HG03520 (cell line): ENCODE results near the gene SERHL2.
"Not testable (repeated sequence)": the region's sequence is repeated elsewhere in the genome, so short reads cannot be mapped to it uniquely, and the experiment has no call there.

Experiments used
- ATAC-seq: cut with Tn5 transposase; IDR thresholded peaks from one replicate; pipeline ENCODE4 v1.9.1; 2021; ENCODE audit warnings: mild to moderate bottlenecking, moderate library complexity; ENCODE audit not compliant: unreplicated experiment

Gene SERHL2

DNA sequence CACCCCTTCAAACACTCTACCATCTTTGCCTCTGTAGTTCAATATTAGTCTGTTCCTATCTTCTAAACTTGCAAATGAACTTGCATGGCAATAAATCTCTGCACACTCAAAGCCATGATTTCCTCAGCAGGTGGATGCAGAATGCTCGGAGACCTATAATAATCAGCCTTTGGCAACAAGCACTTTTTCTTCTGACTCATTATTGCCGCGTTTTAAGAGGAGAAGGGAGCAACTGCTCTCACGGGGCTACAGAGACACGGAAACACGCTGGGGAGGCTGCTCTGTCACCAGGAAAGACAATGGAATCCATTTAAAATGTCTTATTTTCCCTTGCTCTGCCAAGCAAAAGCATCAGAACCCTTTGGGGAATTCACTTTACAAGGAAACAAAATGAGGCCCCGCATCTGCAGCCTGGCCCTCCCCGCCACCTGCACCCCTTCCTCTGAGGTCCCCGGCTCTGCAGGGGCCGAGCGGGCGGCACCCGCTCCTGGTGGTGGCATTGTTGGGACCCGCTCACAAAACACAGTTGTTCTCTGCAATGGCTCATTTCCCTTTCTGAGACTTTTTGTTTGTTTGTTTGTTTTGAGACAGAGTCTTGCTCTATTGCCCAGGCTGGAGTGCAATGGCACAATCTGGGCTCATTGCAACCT, 18.5 kb upstream of the SERHL2 start:
- ATAC-seq = not testable (repeated sequence)

DNA sequence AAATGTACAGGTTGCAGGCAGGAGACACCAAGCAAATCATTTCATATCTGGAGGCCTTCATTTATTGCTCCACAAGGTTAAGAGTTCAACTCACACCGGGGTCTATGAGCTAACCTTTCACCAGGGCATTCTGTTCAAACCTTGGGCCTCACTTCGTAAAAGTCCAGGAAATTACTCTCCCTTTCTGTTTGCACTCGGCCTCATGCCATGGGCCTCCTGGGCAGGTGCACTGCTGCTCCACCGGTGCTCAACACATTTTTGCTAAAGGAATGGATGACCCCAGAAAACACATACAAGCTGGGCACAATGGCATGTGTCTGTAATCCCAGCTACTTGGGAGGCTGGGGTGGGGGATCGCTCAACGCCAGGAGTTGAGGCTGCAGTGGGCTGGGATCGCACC, 17.6 kb upstream of the SERHL2 start:
- no peak for ATAC-seq

DNA sequence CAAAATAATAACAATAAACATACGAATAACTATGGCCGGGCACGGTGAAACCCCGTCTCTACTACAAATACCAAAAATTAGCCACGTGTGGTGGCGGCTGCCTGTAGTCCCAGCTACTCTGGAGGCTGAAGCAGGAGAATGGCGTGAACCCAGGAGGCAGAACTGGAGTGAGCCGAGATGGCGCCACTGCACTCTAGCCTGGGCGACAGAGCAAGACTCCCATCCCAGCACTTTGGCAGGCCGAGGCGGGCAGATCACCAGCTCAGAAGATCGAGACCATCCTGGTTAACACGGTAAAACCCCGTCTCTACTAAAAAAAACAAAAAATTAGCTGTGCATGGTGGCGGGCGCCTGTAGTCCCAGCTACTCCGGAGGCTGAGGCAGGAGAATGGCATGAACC, 17.1 kb upstream of the SERHL2 start:
- not testable (repeated sequence) for ATAC-seq

DNA sequence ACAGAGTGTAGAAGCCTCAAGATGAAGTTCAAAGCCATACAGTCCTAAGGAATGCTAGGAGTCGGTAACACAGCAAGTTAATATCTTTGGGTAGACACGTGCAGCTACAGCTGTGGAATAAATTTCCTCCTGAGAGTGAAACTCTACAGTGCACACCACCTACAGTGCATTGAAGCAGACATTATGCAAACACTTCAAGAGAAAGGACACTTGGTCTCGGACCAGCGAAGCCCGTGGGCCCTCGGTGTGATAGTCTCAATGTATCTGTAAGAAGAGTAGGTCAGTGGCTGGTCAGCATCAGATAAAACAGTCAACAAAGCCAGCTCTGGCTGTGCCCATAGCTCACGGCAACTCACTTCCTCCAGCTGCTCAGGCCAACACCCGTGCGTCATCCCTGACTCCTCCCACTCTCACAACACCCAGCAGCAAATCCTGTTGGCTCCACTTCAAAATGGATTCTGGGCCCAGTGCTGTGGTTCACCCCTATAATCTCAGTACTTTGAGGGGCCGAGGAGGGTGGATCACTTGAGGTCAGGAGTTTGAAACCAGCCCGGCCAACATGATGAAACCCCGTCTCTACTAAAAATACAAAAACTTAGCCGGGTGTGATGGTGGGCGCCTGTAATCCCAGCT, 16.4 kb upstream of the SERHL2 start:
- ATAC-seq = not testable (repeated sequence)

- ATAC-seq = not testable (repeated sequence)
Measured at GRCh38 chr22:42539236-42539771, 14.5 kb upstream of the SERHL2 start.

GRCh38 chr22:42544686-42545085, 9.1 kb upstream of the SERHL2 start:
- no peak for ATAC-seq

DNA sequence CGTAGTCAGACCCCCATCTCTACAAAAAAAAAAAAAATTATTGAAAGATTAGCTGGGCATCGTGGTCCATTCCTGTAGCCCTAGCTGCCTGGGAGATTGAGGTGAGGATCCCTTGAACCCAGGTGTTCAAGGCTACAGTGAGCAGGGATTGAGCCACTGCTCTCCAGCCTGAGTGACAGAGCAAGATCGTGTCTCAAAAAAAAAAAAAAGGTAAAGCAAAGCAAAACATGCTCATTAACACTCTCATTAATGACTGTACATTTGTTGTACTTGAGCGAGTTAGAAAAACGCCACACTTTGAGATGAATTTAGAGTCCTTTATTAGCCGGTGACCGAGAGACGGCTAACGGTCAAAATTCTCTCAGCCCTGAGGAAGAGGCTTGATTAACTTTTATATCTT, 6.2 kb upstream of the SERHL2 start:
- ATAC-seq = no peak

- ATAC-seq = not testable (repeated sequence)
Measured at GRCh38 chr22:42548126-42548525, 5.6 kb upstream of the SERHL2 start.

DNA sequence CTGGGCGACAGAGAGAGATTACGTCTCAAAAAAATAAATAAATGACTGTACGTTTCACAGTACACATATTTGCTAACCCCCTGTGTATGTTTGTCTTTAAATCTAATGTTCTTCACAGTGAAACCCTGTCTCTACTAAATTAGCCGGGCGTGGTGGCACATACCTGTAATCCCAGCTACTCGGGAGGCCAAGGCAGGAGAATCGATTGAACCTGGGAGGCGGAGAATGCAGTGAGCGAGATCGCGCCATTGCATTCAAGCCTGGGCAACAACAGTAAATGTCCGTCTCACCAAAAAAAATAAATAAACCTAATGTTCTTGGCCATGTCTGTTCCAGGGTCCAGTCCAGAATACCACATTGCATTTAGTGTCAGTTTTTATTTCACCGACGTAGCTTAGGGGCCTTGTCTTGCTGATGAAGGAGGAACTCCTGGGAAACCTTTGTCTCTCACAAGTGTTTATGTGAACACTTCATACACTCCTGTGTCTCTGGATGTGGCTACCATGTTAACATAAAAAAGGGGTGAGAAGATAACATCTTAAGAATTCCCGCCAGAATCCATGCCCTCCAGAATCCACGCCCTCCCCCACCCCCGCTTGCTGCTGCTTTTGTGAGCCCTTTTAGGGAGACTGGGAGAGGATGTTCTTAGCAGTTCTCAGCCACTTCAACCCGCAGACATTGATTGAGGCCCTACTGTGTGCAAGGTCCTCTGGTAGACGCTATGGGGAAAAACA, 5.0 kb upstream of the SERHL2 start:
- ATAC-seq = no peak

GRCh38 chr22:42549331-42550060, 4.3 kb upstream of the SERHL2 start:
- ATAC-seq = no peak

DNA sequence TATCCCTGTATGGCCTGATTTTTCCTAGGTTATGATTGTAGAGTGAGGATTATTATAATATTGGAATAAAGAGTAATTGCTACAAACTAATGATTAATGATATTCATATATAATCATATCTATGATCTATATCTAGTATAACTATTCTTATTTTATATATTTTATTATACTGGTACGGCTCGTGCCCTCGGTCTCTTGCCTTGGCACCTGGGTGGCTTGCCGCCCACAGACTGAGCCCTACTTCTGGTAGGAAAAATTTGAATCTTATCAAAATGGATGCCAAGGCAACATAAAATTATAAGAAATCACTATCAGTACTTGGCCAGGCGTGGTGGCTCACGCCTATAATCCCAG, 1.5 kb upstream of the SERHL2 start:
- ATAC-seq = not testable (repeated sequence)

DNA sequence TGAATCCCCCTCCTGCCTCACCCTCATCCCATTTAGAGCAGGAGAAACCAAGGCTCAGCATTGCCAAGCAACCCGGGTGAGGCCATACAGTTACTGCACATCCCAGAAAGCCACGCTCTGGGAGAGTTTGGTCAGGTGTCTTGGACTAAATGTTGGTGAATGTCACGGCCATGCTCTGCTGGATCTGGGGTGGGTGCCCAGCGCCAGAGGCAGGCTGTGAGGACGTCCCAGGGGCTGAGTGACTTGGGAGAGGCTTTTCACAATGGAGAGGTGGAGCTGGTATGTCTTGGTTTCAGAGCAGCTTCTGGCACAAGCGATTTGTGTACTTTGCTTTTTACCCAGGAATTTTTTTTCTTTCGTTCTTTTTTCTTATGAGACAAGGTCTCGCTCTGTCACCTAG, 6.6 kb downstream of the SERHL2 start:
- no peak for ATAC-seq

DNA sequence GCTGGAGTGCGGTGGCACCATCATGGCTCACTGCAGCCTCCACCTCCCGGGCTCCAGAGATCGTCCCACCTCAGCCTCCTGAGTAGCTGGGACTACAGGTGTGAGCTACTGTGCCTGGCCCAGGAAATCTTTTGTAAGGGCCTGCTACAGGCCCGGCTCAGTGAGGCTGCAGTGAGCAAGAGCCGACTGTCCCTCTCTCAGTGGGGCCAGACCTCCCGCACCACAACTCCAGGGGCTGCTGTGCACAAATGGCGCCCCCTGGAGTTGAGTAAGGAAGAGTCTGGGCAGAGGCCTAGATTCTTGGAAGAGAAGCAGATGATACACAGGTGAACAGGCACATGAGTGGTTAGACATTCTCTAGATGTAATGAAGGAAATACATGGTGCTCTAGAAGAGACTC, 7.0 kb downstream of the SERHL2 start:
- ATAC-seq = no peak

- no peak for ATAC-seq
Measured at GRCh38 chr22:42561856-42562255, 8.1 kb downstream of the SERHL2 start.

DNA sequence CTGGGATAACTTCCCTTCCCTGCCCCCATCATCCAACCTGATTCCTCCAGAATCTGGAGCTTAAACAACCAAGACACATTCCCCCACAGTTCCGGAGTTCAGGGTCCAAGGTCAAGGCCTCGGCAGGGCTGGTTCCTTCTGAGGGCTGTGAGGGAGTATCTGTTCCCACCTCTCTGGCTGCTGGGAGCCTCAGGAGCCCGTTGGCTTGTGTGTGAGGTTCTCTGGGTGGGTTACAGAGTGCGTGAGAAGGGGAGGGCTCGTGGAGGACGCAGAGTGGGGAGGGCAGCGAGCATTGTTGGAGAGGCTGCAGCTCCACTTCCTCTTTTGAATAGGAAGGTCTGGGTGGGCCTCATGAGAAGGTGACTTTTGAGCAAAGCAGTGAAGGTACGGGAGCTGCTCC, 8.5 kb downstream of the SERHL2 start:
- ATAC-seq = no peak

DNA sequence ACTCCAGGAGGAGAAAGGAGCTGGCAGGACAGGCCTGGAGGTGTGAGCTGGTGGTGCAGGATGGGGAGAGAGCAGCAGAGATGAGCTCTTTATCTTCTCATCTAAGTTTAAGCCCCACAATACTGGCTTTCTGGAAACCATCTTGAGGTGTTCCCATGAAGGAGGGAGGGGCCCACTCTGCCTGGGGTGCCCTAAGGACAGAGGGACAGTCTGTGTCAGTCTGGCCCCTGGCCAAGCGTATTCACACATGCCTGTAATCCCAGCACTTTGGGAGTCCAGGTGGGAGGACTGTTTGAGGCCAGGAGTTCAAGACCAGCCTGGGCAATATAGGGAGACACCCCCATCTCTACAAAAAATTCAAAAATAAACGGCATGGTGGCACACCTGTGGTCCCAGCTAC, 8.9 kb downstream of the SERHL2 start:
- no peak for ATAC-seq

- not testable (repeated sequence) for ATAC-seq
Measured at GRCh38 chr22:42563943-42564342, 10.2 kb downstream of the SERHL2 start.

- no peak for ATAC-seq
Measured at GRCh38 chr22:42564699-42565098, 10.9 kb downstream of the SERHL2 start.

GRCh38 chr22:42565956-42566355, 12.2 kb downstream of the SERHL2 start:
- ATAC-seq = no peak

DNA sequence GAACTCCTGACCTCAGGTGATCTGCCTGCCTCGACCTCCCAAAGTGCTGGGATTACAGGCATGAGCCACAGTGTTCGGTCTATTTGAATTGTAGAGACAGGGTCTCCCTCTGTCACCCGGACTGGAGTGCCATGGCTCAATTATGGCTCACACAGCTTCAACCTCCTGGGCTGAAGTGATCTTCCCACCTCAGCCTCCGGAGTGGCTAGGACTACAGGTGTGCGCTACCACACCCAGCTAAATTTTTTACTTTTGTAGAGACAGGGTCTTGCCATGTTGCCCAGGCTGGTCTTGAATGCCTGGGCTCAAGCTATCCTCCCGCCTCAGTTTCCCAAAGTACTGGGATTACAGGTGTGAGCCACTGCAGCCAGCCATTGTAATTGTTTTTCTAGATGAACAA, 14.2 kb downstream of the SERHL2 start:
- not testable (repeated sequence) for ATAC-seq

DNA sequence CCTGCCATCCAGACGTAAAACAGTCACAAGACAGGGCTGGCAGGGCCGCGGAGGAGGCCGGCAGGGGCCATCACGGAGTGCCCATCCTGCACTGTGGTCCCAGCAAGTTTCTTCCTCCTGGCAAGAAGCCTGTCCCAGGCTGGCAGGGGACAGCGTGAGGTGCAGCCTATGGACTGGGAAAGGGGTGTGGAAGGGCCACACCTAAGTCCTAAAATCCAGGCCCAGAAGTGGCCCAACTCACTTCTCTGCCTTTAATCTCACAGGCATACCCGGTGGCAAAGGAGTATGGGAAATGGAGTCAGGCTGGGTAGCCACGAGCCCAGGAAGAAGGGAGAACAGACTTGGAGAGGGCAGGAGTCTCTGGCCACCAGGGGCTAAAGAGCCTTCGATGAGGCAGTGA, 16.8 kb downstream of the SERHL2 start:
- not testable (repeated sequence) for ATAC-seq
